ENCODE measurements around the gene ZBTB7B. TPM values are rescaled to one million over a fixed set of nuclear protein-coding genes. Genes with fewer than 3 reads are reported as not detected.

The ZBTB7B gene
- total and polyA plus RNA-seq, 9 of the 15 experiments (the other 6 are each of a cell fraction or from before 2014, with no cell fraction given), result 0.04 to 46.5 (median 15.2) TPM

GRCh38 chr1:155051342-155051776 is 48.8 kb downstream of the ZBTB7B start (continued):
- no peak for TF ChIP-seq MLLT1 (IDR thresholded peaks at IDR 0.05)
- TF ChIP-seq ARID4B (CRISPR knock-in tag; IDR thresholded peaks at IDR 0.05), result peak; percentile 4; the same call in 1 of the 2 replicates
- 0 out of 2 replicates have a peak, but pooled peaks have one; percentile 44 for TF ChIP-seq STAG1 (CRISPR knock-in tag; IDR thresholded peaks at IDR 0.05; ENCODE audit: borderline replicate concordance)
- no peak for TF ChIP-seq TCF7L2 (IDR thresholded peaks at IDR 0.05; ENCODE audit: low read depth, low read length)
- TF ChIP-seq POLR2A (conservative IDR thresholded peaks at IDR 0.05), result peak; percentile 23; the same call in 1 of the 2 replicates
- peak; percentile 56; the same call in 1 of the 2 replicates for TF ChIP-seq PHF8 (IDR thresholded peaks at IDR 0.05; ENCODE audit: borderline replicate concordance, low read length)
- no peak for TF ChIP-seq MLX (CRISPR knock-in tag; conservative IDR thresholded peaks at IDR 0.05)
- TF ChIP-seq TFE3 (CRISPR knock-in tag; IDR thresholded peaks at IDR 0.05), result no peak
- no peak for TF ChIP-seq CHD1 (IDR thresholded peaks at IDR 0.05; ENCODE audit: low read length)
- peak; percentile 23; the same call in 1 of the 2 replicates for TF ChIP-seq AFF4 (CRISPR knock-in tag; IDR thresholded peaks at IDR 0.05)
- TF ChIP-seq HLTF (IDR thresholded peaks at IDR 0.05), result no peak
- TF ChIP-seq RBFOX2 (IDR thresholded peaks at IDR 0.05; ENCODE audit: low read depth, low read length), result peak; percentile 67
- TF ChIP-seq ZNF444 (CRISPR knock-in tag; IDR thresholded peaks at IDR 0.05), result no peak
- 0 out of 2 replicates have a peak, but pooled peaks have one; percentile 43 for TF ChIP-seq GATAD2B (IDR thresholded peaks at IDR 0.05; ENCODE audit: borderline replicate concordance)
- peak; percentile 62 for TF ChIP-seq MYC (IDR thresholded peaks at IDR 0.05; ENCODE audit: low read depth, low read length)
- no peak for TF ChIP-seq MYC (CRISPR knock-in tag; IDR thresholded peaks at IDR 0.05; ENCODE audit: borderline replicate concordance, low read depth)

All from K562 (cell line).